GM23248 (cell line): ENCODE results near the gene MTHFD1.

Source experiments
- EZH2 ChIP-seq: fragments of 200-600 bp; sonication (generic); IDR thresholded peaks from 2 replicates; pipeline ENCODE4 v1.6.1; 2018; ENCODE audit warnings: antibody characterized with exemption, mild to moderate bottlenecking; ENCODE audit not compliant: insufficient read depth, poor library complexity, severe bottlenecking
- EZH2phosphoT487 ChIP-seq: fragments of 200-600 bp; sonication (generic); IDR thresholded peaks from 2 replicates; pipeline ENCODE4 v1.6.1; 2018; ENCODE audit warnings: antibody characterized with exemption, moderate library complexity, mild to moderate bottlenecking, low read depth; ENCODE audit not compliant: insufficient read depth

- TF ChIP-seq EZH2phosphoT487 (no peak), EZH2 (no peak)
Measured at GRCh38 chr14:64364907-64365306, 23.2 kb upstream of the MTHFD1 start.
